Keratinocyte (primary cell): ENCODE data around the gene DOCK3.

Experiments used
- CTCF ChIP-seq, 3 experiments: IDR thresholded peaks in 1 of 3; conservative IDR thresholded peaks in 1 of 3; optimal IDR thresholded peaks in 1 of 3; 2 replicates in 2 of 3; 3 replicates in 1 of 3; pipeline versions ENCODE3 to v1.5.1; 2011; ENCODE audit warnings: low read length in 3 of 3, mild to moderate bottlenecking in 3 of 3, moderate library complexity in 2 of 3, control low read depth in 1 of 3, inconsistent platforms in 1 of 3; ENCODE audit not compliant: insufficient read depth in 2 of 3; ENCODE audit errors: extremely low read depth in 1 of 3
- EZH2 ChIP-seq: IDR thresholded peaks from one replicate; pipeline ENCODE4 v1.6.1; 2012; ENCODE audit warnings: inconsistent platforms, mild to moderate bottlenecking, low read length, moderate library complexity

GRCh38 chr3:50819882-50820281, 145.2 kb downstream of the DOCK3 start:
- TF ChIP-seq CTCF (optimal IDR thresholded peaks at IDR 0.05 in 1 of 3, IDR thresholded peaks at IDR 0.05 in 1 of 3, conservative IDR thresholded peaks at IDR 0.05 in 1 of 3; ENCODE audit: extremely low read depth in 1 of 3, insufficient read depth in 2 of 3, low read length in 3 of 3) (no peak), EZH2 (no peak)
